OCI-LY1 (cell line): ENCODE results near the gene TSPAN5.

ENCODE experiments used
- CTCF ChIP-seq: fragments of 200-600 bp; sonication (generic), shearing (Covaris generic); IDR thresholded peaks from 2 replicates; pipeline ENCODE4 v1.5.1; 2017; ENCODE audit warnings: mild to moderate bottlenecking, antibody characterized with exemption, low read length, moderate library complexity, mixed read lengths
- EZH2 ChIP-seq: fragments of 200-600 bp; sonication (generic), shearing (Covaris generic); IDR thresholded peaks from 2 replicates; pipeline ENCODE4 v1.8.0; 2017; ENCODE audit warnings: borderline replicate concordance, mixed run types, mild to moderate bottlenecking, antibody characterized with exemption, low read length, moderate library complexity, mixed read lengths

- TF ChIP-seq CTCF (no peak), EZH2 (no peak)
Measured at GRCh38 chr4:98555798-98556445, 102.5 kb downstream of the TSPAN5 start.
